HG03045 (cell line): ENCODE measurements around the gene IL32.

Source experiments
- ATAC-seq: cut with Tn5 transposase; IDR thresholded peaks from one replicate; pipeline ENCODE4 v1.9.1; 2021; ENCODE audit warnings: mild to moderate bottlenecking, moderate library complexity; ENCODE audit not compliant: unreplicated experiment

Gene IL32

GRCh38 chr16:3065069-3065741 lies at the start of gene IL32:
IL32 (plus strand) TSS chr16:3065640; CDS start chr16:3065812, 172 bp downstream.
- ATAC-seq: no peak

GRCh38 chr16:3015865-3016521 lies 49.4 kb upstream of the IL32 start:
- no peak for ATAC-seq

GRCh38 chr16:3017344-3017743 lies 48.1 kb upstream of the IL32 start:
- no peak for ATAC-seq

- ATAC-seq: no peak
Measured at GRCh38 chr16:3017794-3018506, 47.5 kb upstream of the IL32 start, which contains the start of gene CLDN6. CLDN6 (minus strand) TSS chr16:3018183; CDS start chr16:3016021, 2,162 bp downstream.

GRCh38 chr16:3019594-3020246 lies 45.7 kb upstream of the IL32 start:
- ATAC-seq: no peak

- no peak for ATAC-seq
Measured at GRCh38 chr16:3020247-3020603, 45.2 kb upstream of the IL32 start, which contains the start of gene TNFRSF12A. TNFRSF12A (plus strand) TSS chr16:3020368; CDS start chr16:3020398, 30 bp downstream.

GRCh38 chr16:3020604-3021448 lies 44.6 kb upstream of the IL32 start:
- ATAC-seq: no peak

- ATAC-seq: no peak
Measured at GRCh38 chr16:3021449-3022207, 43.8 kb upstream of the IL32 start.

GRCh38 chr16:3022208-3022683 lies 43.2 kb upstream of the IL32 start:
- no peak for ATAC-seq

GRCh38 chr16:3022684-3023414 lies 42.6 kb upstream of the IL32 start:
- ATAC-seq: no peak

- no peak for ATAC-seq
Measured at GRCh38 chr16:3023415-3023668, 42.1 kb upstream of the IL32 start.

GRCh38 chr16:3023669-3024478 lies 41.6 kb upstream of the IL32 start, which contains the start of the genes HCFC1R1 and THOC6:
HCFC1R1 (minus strand) TSS chr16:3023942; CDS start chr16:3023941, 1 bp downstream.
THOC6 (plus strand) TSS chr16:3024035; CDS start chr16:3024327, 292 bp downstream.
- peak; percentile 67 for ATAC-seq

GRCh38 chr16:3025032-3026002 lies 40.1 kb upstream of the IL32 start:
- no peak for ATAC-seq

GRCh38 chr16:3026003-3026378 lies 39.4 kb upstream of the IL32 start:
- ATAC-seq: no peak

- ATAC-seq: no peak
Measured at GRCh38 chr16:3026609-3027488, 38.6 kb upstream of the IL32 start.

- no peak for ATAC-seq
Measured at GRCh38 chr16:3027489-3027795, 38.0 kb upstream of the IL32 start.
